Dendritic cell treated with granulocyte-macrophage colony-stimulating factor and Interleukin-4, amounts not matched to agents 40 ng/mL and 50 ng/mL, for 4 days (primary cell): ENCODE measurements around the gene STARD5.
A peak's percentile ranks its signal among the peaks of the same experiment; 100 is the strongest.

Source experiments
- H3K27ac Mint-ChIP-seq: one replicate; pipeline ENCODE4 v1.8.0; 2022; ENCODE audit warnings: mild to moderate bottlenecking, mixed read lengths
- H3K27me3 Mint-ChIP-seq: one replicate; pipeline ENCODE4 v1.8.0; 2022; ENCODE audit warnings: mild to moderate bottlenecking, mixed read lengths
- H3K36me3 Mint-ChIP-seq: one replicate; pipeline ENCODE4 v1.8.0; 2022; ENCODE audit warnings: low read depth, mixed read lengths
- H3K4me1 Mint-ChIP-seq: one replicate; pipeline ENCODE4 v1.8.0; 2022; ENCODE audit warnings: low read depth, mixed read lengths
- H3K4me3 Mint-ChIP-seq: one replicate; pipeline ENCODE4 v1.8.0; 2022; ENCODE audit warnings: mild to moderate bottlenecking, moderate library complexity, mixed read lengths
- H3K9me3 Mint-ChIP-seq: one replicate; pipeline ENCODE4 v1.8.0; 2022; ENCODE audit warnings: mixed read lengths
- intact Hi-C: fragments of 100-400 bp; cut with micrococcal nuclease; formaldehyde crosslinking; loops from one replicate; pipeline ENCODE4 v1.15.0; 2022

STARD5 gene

GRCh38 chr15:81286621-81287121 is 37.3 kb downstream of the STARD5 start:
- Mint-ChIP-seq H3K36me3 (peaks cover 5% of the 10 kb centered on the region), H3K4me1 (peaks cover 66% of the 10 kb centered on the region), H3K27me3 (no peaks in the 10 kb centered on the region), H3K9me3 (peaks cover 8% of the 10 kb centered on the region), H3K4me3 (no peak overlapping the region), H3K27ac (peak overlapping the region; percentile 87)
- intact Hi-C loops: loop anchor here (5.0 kb wide), 1 partner anchor 36 kb away; the partner anchor contains the start of gene STARD5

GRCh38 chr15:81285461-81285860 is 38.5 kb downstream of the STARD5 start:
- intact Hi-C loops: loop anchor here (5.0 kb wide), 1 partner anchor 37 kb away; the partner anchor contains the start of gene STARD5
- no peak overlapping the region for H3K4me3 Mint-ChIP-seq
- peak overlapping the region; percentile 87 for H3K27ac Mint-ChIP-seq
- peaks cover 8% of the 10 kb centered on the region for H3K9me3 Mint-ChIP-seq
- H3K36me3 Mint-ChIP-seq: peaks cover 5% of the 10 kb centered on the region
- no peaks in the 10 kb centered on the region for H3K27me3 Mint-ChIP-seq
- peaks cover 73% of the 10 kb centered on the region for H3K4me1 Mint-ChIP-seq

- peaks cover 71% of the 10 kb centered on the region for H3K4me1 Mint-ChIP-seq
- intact Hi-C loops: loop anchor here (5.0 kb wide), 1 partner anchor 38 kb away; the partner anchor contains the start of gene STARD5
- H3K36me3 Mint-ChIP-seq: peaks cover 5% of the 10 kb centered on the region
- H3K4me3 Mint-ChIP-seq: no peak overlapping the region
- peak overlapping the region; percentile 14 for H3K27ac Mint-ChIP-seq
- H3K9me3 Mint-ChIP-seq: peaks cover 8% of the 10 kb centered on the region
- H3K27me3 Mint-ChIP-seq: no peaks in the 10 kb centered on the region
Measured at GRCh38 chr15:81284256-81285031, 39.5 kb downstream of the STARD5 start.

DNA sequence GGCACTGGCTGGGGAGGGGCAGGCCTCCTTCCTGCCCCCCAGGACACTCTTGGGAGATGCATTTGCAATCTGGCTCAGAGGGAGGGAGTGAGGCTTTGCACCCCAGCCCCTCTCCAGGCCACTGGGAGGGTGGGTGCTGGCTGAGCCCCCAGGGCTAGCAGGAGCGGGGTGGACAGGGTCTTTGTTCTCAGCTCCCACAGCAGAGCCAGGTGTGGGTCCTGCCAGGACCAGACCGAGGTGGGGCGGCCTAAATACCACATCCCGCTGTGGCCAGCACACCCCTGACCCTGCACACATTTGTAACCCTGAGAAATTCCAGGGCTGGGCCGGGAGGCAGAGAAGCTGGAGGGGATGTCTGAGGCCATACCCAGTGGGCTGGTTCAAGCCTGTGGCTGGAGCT is 41.0 kb downstream of the STARD5 start:
- H3K36me3 Mint-ChIP-seq: peaks cover 5% of the 10 kb centered on the region
- no peak overlapping the region for H3K27ac Mint-ChIP-seq
- peaks cover 56% of the 10 kb centered on the region for H3K4me1 Mint-ChIP-seq
- no peak overlapping the region for H3K4me3 Mint-ChIP-seq
- intact Hi-C loops: no loop called here
- no peaks in the 10 kb centered on the region for H3K27me3 Mint-ChIP-seq
- peaks cover 8% of the 10 kb centered on the region for H3K9me3 Mint-ChIP-seq

DNA sequence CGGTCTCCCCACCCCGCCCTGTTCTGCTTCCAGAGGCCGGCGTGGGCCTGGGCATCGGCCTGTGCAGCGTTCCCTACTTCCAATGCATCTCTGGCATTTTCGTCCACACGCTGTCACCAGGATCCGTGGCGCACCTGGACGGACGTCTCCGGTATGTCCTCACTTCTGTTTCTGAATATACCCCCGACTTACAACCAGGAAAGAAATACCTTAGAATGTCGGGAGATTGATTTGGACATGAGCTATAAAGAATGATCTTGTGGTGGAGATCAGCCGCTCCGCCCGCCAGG is 41.4 kb downstream of the STARD5 start:
- H3K4me3 Mint-ChIP-seq: no peak overlapping the region
- peaks cover 11% of the 10 kb centered on the region for H3K9me3 Mint-ChIP-seq
- no peaks in the 10 kb centered on the region for H3K27me3 Mint-ChIP-seq
- H3K27ac Mint-ChIP-seq: no peak overlapping the region
- peaks cover 52% of the 10 kb centered on the region for H3K4me1 Mint-ChIP-seq
- intact Hi-C loops: no loop called here
- peaks cover 5% of the 10 kb centered on the region for H3K36me3 Mint-ChIP-seq

DNA sequence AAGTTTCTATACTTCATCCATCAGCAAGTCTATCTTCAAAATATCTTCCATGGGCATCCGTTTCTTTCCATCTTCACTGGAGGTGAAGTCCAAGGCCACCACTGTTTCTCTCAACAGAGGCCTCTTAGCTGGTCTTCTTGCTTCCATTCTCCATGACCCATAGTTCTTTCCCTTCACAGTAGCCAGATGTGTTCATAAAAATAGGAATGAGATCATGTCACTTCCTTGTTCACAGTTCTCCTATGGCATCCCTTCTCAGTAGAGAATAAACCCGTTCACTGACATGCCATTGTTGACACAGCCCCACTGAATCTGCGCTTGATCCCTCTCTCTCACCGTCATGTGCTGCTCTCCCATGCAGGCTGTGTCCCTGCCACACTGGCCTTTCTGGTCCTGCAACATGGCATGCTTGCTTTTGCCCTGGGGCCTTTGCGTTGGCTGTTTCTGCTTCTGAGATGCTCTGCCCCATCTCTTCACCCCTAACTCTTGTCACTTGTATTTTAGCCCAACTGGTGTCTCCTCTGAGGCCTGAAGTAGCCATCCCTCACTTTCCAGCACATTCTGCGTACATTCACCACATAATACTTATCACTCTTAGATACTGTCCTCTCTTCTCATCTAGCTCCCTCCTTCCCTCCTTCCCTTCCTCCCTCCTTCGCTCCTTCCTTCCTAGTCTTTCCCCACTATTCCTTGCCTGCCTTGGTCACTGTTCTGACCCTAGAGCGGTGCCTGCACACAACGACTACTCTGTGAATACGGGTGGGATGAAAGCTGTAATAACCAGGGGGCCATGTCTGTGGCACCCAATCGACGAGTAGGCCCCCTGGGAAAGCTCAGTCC is 42.0 kb downstream of the STARD5 start:
- Mint-ChIP-seq H3K36me3 (peaks cover 6% of the 10 kb centered on the region), H3K4me3 (no peak overlapping the region), H3K27ac (peak overlapping the region; percentile 26), H3K27me3 (no peaks in the 10 kb centered on the region), H3K4me1 (peaks cover 47% of the 10 kb centered on the region), H3K9me3 (peaks cover 13% of the 10 kb centered on the region)
- intact Hi-C loops: no loop called here

- intact Hi-C loops: no loop called here
- Mint-ChIP-seq H3K4me1 (peaks cover 41% of the 10 kb centered on the region), H3K9me3 (peaks cover 14% of the 10 kb centered on the region), H3K27me3 (no peaks in the 10 kb centered on the region), H3K36me3 (peaks cover 7% of the 10 kb centered on the region), H3K27ac (peak overlapping the region; percentile 26), H3K4me3 (no peak overlapping the region)
Measured at GRCh38 chr15:81281456-81281735, 42.5 kb downstream of the STARD5 start.

DNA sequence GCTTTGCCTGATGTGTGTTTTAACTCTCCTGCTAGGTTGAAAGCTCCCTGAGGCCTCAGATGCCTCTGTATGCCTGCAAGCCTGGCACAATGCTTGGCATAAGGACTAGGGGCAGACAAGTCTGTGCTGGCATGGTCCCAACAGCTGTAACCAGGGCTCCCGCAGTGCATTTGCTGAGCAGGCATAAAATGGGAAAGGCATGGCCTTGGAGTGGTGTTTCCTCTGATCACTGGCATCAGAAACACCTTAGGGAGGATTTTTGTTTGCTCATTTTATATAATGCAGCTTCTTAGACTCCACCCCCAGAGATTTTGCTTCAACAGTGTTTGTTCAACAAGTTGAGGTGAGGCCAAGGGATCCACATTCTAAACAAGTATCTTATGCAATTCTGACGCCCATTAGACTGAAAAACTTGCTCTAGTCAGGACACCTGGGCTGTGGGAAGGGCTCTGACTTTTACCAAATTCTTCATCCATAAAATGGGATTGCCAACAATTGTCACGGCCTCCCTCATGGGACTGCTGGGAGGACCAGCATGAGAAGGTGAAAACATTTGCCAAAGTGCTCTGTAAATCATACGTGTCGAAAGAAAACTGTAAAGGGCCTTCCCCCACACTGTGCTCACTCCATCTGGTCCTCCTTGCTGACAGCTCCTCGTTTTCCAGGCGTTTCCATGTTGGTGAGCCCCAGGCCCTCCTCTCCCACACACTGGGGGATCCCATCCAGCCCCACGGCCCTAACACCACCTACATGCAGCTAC is 43.1 kb downstream of the STARD5 start:
- H3K27me3 Mint-ChIP-seq: no peaks in the 10 kb centered on the region
- peaks cover 36% of the 10 kb centered on the region for H3K4me1 Mint-ChIP-seq
- intact Hi-C loops: no loop called here
- peak overlapping the region; percentile 26 for H3K27ac Mint-ChIP-seq
- H3K4me3 Mint-ChIP-seq: no peak overlapping the region
- H3K9me3 Mint-ChIP-seq: peaks cover 14% of the 10 kb centered on the region
- peaks cover 7% of the 10 kb centered on the region for H3K36me3 Mint-ChIP-seq

DNA sequence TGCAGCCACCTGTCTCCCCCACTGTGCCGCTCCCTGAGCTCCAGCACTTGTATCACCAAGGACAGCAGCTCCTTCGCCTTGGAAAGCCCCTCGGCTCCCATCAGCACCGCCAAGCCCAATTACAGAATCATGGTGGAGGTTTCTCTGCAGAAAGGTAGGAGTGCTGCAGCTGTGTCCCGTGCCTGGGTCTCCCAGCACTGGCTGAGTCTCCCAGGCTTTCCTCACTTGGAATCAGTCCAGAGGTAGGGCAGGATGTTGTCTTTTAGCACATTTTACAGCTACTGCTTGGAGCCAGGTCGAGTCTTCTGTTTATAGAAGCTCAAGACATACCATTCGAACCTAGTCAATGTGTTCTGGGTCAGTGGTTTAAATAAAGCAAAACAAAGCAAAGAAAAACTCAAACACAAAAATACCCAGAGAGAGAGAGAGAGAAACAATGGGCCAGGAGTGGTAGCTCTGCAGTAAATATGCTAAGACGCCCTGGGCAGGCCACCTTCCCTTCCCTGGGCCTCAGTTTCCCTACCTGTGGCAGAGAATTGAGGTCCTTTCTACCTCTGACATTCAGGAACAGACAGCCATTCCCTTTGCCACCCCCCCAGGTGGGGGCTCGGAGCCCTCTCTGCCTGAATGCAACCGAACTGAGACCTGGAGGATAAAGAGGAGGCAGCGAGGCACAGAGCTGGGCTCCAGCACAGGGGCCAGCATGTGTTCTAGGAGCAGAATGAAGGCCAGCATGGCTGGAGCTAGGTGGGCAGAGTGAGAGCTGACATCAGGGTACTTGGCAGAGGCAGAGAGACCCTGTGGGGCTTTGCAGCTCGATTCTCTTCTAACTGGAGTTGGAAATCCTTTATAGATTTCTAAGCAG is 44.1 kb downstream of the STARD5 start:
- Mint-ChIP-seq H3K36me3 (peaks cover 7% of the 10 kb centered on the region), H3K9me3 (peaks cover 14% of the 10 kb centered on the region), H3K4me3 (no peak overlapping the region), H3K27me3 (no peaks in the 10 kb centered on the region), H3K27ac (no peak overlapping the region), H3K4me1 (peaks cover 32% of the 10 kb centered on the region)
- intact Hi-C loops: loop anchor here (2.0 to 5.0 kb wide), 2 partner anchors 32 to 55 kb away; no protein-coding TSS in a partner anchor

GRCh38 chr15:81278306-81279029 is 45.5 kb downstream of the STARD5 start:
- Mint-ChIP-seq H3K27ac (no peak overlapping the region), H3K36me3 (peaks cover 7% of the 10 kb centered on the region), H3K4me1 (peaks cover 27% of the 10 kb centered on the region), H3K9me3 (peaks cover 14% of the 10 kb centered on the region), H3K27me3 (no peaks in the 10 kb centered on the region), H3K4me3 (no peak overlapping the region)
- intact Hi-C loops: loop anchor here (2.0 to 5.0 kb wide), 2 partner anchors 34 to 56 kb away; no protein-coding TSS in a partner anchor

GRCh38 chr15:81277851-81278250 is 46.1 kb downstream of the STARD5 start:
- Mint-ChIP-seq H3K9me3 (peaks cover 14% of the 10 kb centered on the region), H3K4me1 (peaks cover 27% of the 10 kb centered on the region), H3K27me3 (peaks cover 1% of the 10 kb centered on the region), H3K4me3 (no peak overlapping the region), H3K36me3 (peaks cover 7% of the 10 kb centered on the region), H3K27ac (no peak overlapping the region)
- intact Hi-C loops: loop anchor here (2.0 to 5.0 kb wide), 2 partner anchors 34 to 57 kb away; no protein-coding TSS in a partner anchor

GRCh38 chr15:81276967-81277366 is 47.0 kb downstream of the STARD5 start:
- Mint-ChIP-seq H3K36me3 (peaks cover 7% of the 10 kb centered on the region), H3K27me3 (peaks cover 1% of the 10 kb centered on the region), H3K27ac (no peak overlapping the region), H3K4me1 (peaks cover 19% of the 10 kb centered on the region), H3K9me3 (peaks cover 14% of the 10 kb centered on the region), H3K4me3 (no peak overlapping the region)
- intact Hi-C loops: loop anchor here (5.0 kb wide), 1 partner anchor 35 kb away; no protein-coding TSS in a partner anchor
